GM19025 (cell line): ENCODE measurements around the gene CTCFL.

Experiments used
- ATAC-seq: cut with Tn5 transposase; IDR thresholded peaks from one replicate; pipeline ENCODE4 v1.9.1; 2021; ENCODE audit warnings: mild to moderate bottlenecking, low read depth, moderate library complexity; ENCODE audit not compliant: unreplicated experiment

Gene CTCFL

DNA sequence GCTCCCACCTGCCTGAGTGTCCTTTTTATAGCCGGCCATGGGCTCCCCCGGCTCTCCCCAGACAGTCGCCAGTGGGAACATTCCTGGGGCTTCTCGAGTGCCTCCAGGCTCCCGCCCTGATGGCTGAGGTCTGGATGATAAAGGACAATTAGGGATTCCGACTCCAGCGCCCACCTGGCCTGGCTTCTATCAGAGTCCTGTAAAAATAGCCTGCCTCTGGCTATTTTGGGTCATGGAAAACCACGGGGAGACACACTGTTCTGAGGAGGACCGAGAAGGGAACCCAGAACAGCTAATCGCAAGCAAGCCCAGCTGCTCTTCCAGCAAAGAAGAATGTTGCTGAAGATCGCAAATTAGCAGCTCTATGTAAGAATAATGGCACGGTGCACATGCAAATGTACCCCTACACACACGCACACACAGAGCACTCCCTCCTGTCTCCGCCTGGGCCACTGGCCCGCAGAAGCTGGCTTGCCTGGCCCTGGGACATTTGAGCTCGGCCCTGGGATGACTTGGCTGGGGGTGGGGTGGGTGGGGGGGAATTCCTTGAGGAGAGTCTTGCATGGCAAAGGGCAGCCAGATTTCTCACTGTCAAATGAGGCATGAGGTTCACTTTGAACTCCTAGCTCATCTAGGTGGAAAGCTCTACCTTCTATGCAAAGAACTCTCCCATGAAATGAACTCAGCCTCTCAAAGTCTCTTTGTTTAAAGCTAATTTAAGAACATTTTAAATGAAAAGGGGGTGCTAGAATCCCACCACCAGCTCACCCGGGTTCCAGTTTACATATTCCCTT, 55.3 kb downstream of the CTCFL start:
- no peak for ATAC-seq

DNA sequence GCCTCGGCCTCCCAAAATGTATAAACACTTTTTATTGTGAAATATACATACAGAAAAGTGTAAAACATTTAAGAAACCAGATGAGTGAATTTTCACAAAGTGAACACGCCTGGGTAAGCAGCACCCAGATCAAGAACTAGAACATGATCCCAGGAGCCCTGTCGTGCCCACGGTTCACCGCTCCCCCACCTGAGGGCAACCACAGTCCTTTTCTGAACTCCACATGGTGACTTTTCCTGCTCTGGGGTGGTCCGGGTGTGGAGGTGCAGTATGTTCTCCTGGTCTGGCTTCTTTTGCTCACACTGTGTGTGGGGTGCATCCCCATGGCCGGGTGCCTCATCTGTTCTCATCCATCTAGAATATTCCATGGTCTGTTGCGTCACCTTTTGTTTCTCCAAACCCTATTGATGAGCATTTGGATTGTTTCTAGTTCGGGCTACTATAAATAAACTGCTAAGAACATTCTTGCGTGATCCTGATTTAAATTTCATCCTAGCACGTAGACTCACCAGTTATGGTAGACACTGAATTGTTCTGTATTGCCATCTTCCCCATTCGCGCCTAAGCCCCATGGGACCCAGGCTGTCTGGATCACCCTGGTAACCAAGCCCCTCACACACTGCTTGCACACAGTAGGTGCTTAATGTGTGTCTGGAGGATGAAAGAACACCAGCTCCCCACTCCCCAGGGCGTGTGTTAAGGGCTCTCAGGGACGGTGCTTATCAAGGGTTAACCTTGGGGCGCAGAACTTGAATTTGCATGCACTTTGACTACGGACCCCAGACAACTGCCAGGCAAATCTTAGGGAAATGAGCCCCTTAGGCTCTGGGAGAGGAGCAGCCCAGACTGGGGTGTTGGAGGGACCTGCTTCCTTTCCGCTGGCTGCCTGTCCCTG, 56.2 kb downstream of the CTCFL start:
- no peak for ATAC-seq

DNA sequence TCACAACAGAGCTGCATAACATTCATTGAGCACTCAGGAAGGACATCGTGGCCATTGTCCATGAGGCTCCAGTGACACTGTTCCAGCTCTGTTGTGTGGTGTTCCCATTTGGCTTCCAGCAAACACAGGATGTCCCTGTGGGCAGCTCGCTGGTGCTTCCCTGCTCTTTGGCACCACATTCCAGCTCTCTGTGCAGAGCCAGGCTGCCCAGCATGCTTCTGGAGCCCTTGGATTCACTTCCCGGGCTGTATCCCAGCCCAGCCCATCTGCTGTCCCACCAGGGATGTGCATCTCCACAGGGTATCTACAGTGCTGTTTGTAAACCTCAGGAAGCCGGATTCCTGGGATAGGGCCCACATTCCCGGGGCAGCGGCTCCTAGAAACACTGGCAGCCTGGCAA, 57.2 kb downstream of the CTCFL start:
- no peak for ATAC-seq

DNA sequence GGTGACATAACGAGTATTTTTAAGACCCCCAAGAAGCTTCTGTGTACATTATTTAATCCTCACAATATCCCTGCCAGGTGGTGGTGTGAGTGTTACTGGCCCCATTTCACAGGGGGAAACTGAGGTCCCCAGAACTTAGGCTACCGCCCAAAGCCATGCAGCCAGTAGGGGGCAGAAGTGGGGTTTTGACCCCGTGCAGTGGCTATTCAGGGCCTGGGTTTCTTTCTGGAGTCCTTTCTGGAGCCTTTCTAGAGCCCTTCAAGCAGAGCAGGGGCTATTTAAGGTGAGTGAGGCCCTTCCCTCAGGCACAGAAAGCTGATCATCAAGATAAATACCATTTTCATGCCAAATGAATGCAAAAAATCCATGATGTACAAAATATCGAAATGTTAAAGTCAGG, 59.0 kb downstream of the CTCFL start:
- no peak for ATAC-seq

DNA sequence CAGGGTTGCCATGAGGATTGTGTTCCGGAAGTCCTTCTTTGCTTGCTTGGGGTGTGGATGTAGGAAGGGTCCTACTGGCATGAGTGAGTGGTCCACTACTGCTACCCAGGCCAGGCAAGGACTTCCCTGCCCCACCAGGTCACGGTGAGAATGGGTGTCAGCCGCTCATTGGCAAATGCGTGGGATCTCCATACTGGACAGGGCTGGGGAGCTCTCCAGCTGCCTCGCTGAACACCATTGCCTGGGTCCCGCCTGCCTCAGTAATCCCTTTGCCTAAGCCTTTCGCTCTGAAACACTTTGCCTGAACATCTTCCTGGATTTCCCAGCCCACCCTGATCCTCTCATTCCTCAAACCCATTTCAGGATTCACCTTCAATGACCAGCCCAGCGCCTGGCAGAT, 59.5 kb downstream of the CTCFL start:
- no peak for ATAC-seq

DNA sequence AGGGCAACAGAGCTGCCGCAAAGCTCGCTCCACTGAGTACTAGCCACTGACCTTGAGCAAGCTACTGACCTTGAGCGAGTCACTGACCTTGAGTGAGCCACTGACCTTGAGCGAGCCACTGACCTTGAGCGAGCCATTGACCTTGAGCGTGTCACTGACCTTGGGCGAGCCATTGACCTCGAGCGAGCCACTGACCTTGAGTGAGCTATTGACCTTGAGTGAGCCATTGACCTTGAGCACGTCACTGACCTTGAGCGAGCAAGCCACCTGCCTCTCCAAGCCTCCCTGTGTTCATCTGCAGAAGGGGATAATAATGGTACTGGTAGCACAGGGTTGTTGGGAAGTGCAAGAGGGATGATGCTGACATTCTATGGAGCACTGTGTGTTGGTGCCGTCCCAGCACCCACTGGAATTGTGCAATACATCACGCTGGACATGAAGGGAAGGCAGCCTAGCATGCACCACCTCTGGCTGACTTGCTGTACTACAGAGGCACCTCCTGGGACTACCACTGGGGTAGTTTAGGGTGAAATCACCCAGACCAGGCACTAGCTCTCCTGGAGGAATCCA, 60.2 kb downstream of the CTCFL start:
- ATAC-seq, result no peak

DNA sequence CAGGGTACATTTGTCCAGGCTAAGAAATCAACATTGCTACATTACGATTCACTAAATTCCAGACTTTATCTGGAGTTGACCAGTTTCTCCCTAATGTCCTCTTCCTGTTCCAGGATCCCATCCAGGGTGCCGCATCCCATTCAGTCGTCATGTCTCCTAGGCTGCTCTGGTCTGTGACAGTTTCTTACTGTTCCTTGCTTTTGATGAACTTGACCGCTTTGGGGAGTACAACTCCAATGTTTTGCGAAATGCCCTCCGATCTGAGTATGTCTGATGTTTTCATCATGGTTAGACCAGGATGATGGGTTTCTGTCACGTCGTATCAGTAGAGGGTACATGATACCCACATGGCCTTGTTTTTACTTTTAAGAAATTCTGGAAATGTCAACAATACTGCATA, 62.2 kb downstream of the CTCFL start:
- no peak for ATAC-seq

DNA sequence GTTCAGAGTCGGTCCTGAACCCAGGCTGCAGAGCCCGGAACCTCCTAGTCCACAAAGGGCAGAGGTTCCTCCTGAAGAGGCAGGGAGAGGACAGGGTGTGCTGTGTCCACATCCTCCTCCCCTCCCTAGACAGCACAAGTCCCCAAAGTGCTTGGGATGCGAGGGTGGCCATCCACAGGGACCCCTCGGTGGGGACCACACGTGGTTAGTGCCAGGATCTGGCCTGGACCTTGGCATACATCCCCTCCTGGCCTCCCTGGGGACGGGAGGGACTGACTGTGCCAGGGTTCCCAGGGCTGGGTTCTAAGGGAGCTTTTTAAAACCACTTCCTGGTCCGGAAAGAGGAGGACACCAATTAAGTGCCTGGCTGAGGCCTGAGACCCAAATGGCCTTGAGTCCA, 63.2 kb downstream of the CTCFL start:
- ATAC-seq, result no peak

DNA sequence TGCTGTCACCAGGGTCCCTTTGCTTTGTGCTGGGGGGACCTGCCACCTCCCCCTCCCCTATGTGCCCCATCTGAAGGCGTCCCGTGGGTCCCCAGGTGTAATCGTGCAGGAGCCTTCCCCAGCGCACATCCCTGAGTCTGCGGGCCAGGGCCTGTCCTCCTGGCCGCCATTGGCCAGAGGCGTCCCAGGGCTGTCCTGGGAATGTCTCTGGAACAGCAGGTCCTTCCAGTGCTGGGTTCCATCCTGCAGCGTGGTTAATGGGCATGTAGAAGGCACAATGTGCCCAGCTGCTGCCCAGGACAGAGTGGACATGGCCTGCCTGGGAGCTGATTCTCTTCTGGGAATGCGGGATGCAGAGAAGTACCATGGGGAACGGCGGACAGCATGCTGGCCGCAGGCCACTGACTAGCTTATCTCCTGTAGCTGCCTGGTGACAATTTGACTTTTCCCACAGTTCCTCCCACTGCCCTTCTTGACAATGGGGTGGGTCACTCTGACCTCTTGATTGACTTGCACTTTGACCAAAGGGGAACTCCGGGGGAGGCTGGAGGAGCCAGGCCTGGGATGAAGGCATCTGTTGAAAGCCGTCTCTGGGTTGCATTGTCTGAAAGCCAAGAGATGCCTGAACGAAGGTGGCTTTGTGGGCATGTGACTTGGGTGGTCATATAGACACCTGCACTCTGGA, 64.0 kb downstream of the CTCFL start:
- no peak for ATAC-seq

DNA sequence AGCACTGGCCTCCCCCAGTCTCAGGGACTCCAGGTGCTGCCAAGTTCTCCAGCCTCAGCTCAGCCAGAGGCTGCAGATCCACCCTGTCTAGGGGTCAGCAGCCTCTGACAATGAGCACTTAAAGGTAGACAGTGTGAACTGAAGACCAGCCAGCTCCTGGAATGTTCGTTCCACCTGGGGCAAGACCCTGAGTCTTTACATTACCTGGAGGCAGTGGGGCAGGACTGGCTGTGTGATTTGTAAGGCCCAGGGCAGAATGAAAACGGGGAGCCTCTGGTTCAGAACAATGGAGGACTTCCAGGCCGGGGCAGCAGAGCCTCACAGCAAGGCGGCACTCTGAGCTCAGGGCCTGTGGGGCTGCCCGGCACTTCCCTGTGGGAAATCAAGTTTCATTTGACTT, 65.0 kb downstream of the CTCFL start:
- ATAC-seq, result no peak

DNA sequence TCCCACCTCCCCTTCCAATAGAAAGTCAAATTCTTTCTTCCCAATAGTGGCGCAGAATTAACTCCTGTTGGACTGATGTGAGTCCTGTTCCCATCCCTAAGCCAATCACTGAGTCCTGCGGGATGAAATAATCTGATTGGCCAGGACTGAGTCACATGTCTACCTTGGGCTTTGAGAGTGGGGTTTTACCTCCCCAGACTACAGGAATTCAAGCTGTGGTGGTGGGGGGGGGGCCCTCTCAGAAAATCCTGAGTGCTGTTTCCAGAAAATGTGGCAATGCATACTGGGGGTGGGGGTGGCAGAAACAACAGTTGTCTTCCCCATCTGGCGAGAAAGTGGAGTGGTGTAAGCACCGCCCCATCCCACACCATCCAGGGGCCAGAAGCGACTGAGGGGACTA, 65.7 kb downstream of the CTCFL start:
- ATAC-seq, result no peak

DNA sequence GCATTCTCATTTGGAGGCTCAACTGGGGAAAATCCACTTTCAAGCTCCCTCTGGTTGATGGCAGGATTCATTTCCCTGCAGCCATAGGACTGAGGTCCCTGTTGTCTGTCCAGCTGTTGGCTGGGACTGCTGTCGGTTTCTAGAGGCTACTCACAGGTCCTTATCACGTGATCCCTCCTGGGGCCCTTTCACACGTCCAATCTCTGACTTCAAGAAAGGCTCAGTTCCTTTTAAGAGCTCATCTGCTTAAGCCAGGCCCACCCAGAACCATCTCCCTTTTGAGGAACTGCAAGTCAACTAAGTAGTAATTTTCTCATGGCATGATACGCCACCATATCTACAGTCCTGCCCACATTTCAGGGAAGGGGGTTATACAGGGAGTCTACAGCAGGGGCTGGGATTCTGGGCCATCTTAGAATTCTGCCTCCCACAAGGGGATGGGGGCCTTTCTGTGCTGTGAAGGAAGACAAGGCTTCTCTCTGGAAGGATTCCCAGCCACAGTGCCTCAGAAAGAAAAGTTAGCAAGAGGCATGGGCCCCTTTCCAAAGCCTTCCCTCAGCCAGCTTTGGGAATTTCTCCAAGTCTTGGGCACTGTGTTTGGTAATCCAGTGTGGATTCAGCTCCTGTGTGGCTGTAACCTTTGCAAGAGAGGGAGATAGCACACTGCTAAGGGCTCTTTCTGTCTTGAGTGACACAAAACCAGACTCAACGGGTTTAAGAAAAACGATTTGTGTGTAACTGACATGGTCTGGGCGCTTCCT, 66.4 kb downstream of the CTCFL start:
- ATAC-seq, result no peak

DNA sequence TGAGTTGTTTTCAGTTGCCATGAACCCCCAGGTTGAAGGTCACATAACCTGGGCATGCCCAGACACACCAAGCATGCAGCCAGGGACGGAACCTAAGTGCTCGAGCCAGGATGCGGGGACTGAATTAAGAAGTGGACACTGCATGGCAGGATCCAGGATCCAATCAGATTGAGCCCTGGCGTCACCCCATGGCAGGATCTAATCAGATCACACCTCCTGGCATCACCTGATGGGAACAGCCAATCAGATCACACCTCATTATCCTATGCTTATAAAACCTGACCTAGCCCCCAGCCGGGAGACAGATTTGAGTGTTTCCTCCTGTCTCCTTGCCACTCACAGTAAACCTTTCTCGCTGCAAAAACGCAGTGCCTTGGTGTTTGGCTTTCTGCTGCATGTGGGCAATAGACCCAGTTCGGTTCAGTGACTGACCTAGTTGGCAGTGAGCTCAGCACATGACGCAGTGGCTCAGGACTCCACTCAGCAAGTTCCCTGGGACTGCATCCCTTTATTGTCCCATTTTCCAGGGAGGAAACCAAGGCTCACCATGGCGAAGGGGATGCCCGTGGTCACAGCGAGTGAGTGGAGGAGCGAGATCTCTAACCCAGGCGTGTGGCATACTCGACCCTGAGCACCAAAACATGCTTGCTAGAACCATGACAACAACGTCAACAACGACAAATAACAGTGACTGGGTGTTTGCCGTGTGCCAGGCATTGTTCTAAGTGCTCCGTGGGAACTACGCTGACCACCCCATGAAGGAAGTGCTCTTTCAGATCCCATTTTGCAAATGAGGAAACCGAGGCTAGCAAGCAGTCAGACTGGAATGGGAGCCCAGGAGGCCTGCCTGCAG, 67.5 kb downstream of the CTCFL start:
- no peak for ATAC-seq

DNA sequence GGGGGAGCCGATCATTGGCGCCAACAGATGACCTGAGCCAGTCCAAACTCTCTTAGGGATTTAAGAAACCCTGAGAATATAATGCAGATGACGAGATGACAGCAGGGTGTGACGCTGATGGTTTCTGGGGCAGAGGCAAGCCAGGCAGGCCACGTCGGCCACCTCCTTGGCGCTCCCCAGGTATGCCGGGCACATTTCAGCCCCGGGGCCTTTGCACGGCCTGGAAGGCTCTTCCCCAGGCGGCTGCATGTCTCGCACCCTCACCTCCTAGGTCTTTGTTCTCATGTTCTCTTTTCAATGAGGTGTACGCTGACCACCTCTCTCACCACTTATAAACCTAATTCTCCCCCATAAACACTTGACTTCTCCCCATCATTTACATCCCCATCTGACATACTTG, 68.8 kb downstream of the CTCFL start:
- ATAC-seq, result no peak

DNA sequence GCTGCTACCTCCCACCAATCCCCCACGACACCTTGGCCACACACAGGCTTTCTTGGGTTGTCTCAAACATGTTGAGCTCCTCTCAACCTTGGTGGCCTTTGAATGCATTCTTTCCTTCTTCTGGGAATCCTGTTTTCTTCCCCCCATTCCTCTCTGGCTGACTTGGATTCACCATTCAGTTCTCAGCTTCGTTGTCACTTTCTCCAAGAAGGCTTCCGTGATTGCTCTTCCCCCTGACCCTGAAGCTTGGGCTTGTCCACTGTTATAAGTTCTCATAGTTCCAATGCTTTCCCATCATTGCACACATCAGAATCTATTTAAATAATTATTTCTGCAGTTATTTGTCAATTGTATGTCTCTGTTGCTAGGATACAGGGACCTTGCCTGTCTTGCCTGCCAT, 69.6 kb downstream of the CTCFL start:
- no peak for ATAC-seq

DNA sequence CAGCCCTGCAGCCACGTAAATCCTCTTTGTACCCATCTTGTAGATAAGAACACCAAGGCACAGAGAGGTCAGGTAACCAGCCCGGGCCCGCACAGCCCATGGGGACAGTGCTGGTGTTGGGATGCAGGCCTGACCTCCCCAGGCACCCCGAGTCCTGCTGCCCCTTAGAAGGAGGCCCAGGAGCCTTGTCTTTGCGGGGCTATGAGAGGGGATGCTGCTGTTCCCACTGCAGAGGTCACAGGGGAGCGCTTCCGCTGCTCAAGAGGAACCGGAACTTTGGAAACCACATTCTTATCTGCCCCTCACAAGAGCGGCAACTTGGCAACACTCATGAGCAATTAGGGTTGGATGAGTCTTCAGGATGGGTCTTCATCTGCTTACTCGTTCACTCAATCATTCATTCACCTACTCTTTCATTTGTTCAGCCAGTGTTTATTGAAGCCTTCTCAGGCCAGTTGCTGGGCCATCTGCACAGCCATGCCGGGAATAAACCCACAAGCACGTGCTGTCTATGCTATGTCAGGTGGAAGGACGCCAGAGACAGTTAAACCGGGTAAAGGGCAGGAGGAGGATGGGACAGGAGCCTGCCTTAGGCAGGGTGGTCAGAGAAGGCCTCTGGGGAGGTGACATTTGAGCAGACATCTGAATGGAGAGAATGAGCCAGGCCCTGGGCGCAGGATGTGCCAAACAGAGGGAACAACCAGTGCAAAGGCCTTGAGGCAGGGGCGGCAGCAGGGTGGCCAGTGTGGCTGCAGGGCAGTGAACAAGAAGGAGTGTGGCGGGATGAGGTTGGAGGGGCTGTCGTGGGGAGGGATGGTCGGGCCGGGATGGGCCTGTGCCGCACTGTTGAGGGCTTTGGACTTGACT, 72.9 kb downstream of the CTCFL start:
- ATAC-seq, result no peak

DNA sequence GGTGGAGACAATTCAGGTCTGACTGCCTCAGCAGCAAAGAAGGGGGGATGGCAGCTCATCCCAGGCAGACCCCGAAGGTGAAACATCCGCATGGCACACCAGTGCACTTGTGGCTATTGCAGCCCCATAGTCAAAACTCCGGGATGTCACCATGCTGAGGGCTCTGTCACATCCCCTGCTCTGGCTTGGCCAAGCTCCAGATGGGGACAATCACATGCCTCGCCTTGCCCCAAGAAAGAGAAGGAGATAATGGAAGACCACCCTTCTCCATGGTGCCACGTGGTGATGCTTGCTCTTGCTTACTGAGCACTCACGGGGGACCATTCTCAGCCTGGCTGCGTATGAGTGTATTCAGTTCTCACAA, 73.5 kb downstream of the CTCFL start:
- no peak for ATAC-seq

DNA sequence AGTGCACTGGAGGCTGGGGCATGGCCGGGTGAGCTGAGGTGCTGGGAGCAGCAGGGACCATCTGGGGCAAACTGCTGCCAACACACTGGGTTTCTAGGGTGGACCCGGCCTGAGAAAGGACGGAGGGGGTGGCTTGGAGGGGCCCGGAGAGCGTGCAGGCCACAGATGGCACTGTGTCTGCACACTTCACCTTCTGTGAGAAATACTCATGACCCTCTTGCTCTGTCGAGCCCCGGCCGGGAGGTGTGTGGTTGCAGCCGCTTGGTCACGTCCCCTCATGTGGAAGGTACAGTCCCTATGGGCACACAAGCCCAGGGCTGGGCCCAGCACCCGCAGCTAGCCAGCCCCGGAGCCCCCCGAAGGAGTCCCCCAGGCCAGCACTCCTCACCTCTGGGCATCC, 74.0 kb downstream of the CTCFL start:
- no peak for ATAC-seq
